NCI-H2081 (cell line): ENCODE measurements around the gene FAM227B.

ENCODE experiments used
- DNase-seq, 2 experiments: peaks; one replicate each; lab custom pipeline; 2025; lab: John Stamatoyannopoulos, UW

Gene FAM227B

DNA sequence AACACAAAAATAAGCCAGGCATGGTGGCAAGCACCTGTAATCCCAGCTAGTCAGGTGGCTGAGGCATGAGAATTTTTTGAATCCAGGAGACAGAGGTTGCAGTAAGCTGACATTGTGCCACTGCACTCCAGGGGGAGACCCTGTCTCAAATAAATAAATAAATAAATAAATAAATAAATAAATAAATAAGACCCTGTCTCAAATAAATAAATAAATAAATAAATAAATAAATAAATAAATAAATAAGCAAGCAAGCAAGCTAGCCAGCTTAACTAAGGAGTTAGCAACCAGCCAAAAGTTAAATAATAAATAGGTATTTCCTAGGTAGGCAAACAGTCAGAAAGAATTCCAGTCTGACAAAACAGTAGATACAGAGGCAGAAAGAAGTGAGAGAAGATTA, 326.7 kb downstream of the FAM227B start:
- DNase-seq, result no peak

GRCh38 chr15:49290191-49290590, 330.4 kb downstream of the FAM227B start:
- DNase-seq, result no peak

- DNase-seq, result no peak
These were observed 332.2 kb downstream of the FAM227B start for GRCh38 chr15:49288391-49288790.

GRCh38 chr15:49287481-49287880, 333.1 kb downstream of the FAM227B start:
- no peak for DNase-seq

DNA sequence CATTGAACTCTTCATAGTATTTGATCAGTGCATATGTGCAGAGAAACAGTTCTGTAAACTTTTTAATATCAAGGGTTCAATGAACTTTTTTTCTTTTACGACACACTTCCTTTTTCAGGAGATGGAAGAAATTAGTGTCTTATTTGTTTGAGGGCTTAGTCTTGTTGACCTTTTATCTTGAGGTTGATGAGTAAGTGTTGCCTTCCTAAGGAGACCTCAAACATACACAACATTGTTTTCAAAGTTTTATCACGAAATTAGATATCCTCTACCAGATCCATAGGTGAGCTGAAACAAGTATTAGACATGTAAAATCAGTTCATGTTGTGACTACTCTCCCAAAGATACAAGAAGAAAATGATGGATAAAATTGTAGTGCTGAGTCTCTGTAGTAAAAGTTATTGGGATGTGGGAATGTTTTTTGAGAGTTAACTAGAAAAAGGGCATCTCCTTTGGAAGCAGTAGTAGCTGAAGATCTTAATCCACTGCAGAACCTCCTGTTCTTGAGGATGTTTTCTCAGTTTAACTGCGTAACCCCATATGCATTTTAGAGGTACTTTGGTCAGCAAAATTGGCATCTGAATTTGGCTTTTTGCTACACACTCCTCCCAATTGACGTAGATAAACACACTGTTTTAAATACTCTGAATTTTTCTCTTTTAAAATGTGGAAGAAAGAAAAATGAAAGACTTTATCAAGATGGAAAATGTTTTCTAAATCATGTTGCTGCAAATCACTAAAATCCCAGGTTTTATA, 333.8 kb downstream of the FAM227B start:
- no peak for DNase-seq

GRCh38 chr15:49282366-49282765, 338.3 kb downstream of the FAM227B start:
- DNase-seq, result no peak

DNA sequence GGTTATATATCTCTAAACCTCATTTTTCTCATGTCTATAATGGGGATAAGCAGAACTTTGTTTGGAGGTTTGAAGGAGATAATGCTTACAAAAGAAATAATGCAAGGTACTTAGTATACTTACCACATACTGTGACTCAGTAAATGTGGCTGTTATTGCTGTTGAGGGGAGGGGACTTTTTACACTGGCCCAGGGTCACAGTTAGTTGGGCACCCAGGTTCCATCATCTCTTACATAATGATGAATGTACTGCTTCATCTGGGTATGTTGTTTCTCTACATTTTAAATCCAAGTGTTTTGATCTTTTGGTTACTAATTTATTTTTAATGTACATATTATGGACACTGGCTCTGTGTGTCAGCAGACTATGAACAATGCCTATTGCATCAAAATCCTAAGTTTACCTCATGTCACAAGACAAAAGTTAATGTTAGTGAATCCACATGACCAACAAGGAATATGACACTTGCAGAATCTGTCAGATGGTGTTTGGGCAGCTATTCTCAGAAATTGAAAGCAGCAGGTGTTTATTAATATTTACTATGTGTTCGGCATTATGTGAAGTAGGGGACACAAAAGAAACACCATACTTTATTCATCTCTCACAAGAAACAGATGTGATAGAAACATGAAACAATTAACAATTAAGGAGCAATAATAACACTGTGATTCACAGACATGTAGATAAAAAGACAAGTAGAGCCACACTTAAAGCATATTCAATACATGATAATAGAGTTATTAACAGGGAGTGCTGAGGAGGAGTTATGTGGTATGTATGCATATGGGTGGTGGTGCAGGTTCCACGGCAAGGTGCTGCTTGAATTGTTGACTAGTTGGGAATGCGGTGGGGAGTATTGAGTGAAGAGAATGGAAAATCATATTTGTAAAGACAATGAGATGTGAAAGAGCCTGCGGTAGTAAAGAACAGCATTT, 340.8 kb downstream of the FAM227B start:
- no peak for DNase-seq

DNA sequence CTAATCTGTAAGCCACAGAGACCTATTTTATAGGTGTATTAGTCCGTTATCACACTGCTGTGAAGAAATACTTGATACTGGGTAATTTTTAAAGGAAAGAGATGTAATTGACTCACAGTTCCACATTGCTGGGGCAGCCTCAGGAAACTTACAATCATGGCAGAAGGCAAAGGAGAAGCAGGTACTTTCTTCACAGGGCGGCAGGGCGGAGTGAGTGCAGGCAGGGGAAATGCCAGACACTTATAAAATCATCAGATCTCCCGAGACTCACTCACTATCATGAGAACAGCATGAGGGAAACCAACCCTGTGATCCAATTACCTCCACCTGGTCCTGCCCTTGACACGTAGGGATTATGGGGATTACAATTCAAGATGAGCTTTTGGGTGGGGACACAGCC, 341.9 kb downstream of the FAM227B start:
- no peak for DNase-seq
